Measurements from ENCODE around the gene TULP1. TPM values are rescaled to one million over a fixed set of nuclear protein-coding genes. Genes with fewer than 3 reads are reported as not detected.
A peak's percentile ranks its signal among the peaks of the same experiment; 100 is the strongest.

TULP1 gene
- total and polyA plus RNA-seq, 2 of the 13 experiments (the other 11 are each of a cell fraction or from before 2014, with no cell fraction given): not detected

GRCh38 chr6:35522660-35523658 lies 10.3 kb upstream of the TULP1 start (continued):
- TF ChIP-seq, protein P1, sequence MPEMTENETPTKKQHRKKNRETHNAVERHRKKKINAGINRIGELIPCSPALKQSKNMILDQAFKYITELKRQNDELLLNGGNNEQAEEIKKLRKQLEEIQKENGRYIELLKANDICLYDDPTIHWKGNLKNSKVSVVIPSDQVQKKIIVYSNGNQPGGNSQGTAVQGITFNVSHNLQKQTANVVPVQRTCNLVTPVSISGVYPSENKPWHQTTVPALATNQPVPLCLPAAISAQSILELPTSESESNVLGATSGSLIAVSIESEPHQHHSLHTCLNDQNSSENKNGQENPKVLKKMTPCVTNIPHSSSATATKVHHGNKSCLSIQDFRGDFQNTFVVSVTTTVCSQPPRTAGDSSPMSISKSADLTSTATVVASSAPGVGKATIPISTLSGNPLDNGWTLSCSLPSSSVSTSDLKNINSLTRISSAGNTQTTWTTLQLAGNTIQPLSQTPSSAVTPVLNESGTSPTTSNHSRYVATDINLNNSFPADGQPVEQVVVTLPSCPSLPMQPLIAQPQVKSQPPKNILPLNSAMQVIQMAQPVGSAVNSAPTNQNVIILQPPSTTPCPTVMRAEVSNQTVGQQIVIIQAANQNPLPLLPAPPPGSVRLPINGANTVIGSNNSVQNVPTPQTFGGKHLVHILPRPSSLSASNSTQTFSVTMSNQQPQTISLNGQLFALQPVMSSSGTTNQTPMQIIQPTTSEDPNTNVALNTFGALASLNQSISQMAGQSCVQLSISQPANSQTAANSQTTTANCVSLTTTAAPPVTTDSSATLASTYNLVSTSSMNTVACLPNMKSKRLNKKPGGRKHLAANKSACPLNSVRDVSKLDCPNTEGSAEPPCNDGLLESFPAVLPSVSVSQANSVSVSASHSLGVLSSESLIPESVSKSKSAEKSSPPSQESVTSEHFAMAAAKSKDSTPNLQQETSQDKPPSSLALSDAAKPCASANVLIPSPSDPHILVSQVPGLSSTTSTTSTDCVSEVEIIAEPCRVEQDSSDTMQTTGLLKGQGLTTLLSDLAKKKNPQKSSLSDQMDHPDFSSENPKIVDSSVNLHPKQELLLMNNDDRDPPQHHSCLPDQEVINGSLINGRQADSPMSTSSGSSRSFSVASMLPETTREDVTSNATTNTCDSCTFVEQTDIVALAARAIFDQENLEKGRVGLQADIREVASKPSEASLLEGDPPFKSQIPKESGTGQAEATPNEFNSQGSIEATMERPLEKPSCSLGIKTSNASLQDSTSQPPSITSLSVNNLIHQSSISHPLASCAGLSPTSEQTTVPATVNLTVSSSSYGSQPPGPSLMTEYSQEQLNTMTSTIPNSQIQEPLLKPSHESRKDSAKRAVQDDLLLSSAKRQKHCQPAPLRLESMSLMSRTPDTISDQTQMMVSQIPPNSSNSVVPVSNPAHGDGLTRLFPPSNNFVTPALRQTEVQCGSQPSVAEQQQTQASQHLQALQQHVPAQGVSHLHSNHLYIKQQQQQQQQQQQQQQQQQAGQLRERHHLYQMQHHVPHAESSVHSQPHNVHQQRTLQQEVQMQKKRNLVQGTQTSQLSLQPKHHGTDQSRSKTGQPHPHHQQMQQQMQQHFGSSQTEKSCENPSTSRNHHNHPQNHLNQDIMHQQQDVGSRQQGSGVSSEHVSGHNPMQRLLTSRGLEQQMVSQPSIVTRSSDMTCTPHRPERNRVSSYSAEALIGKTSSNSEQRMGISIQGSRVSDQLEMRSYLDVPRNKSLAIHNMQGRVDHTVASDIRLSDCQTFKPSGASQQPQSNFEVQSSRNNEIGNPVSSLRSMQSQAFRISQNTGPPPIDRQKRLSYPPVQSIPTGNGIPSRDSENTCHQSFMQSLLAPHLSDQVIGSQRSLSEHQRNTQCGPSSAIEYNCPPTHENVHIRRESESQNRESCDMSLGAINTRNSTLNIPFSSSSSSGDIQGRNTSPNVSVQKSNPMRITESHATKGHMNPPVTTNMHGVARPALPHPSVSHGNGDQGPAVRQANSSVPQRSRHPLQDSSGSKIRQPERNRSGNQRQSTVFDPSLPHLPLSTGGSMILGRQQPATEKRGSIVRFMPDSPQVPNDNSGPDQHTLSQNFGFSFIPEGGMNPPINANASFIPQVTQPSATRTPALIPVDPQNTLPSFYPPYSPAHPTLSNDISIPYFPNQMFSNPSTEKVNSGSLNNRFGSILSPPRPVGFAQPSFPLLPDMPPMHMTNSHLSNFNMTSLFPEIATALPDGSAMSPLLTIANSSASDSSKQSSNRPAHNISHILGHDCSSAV (CRISPR knock-in tag; IDR thresholded peaks at IDR 0.05; ENCODE audit: borderline replicate concordance): no peak
- TF ChIP-seq CAMTA2 (CRISPR knock-in tag; IDR thresholded peaks at IDR 0.05; ENCODE audit: borderline replicate concordance) (no peak), ZNF616 (CRISPR knock-in tag; IDR thresholded peaks at IDR 0.05; ENCODE audit: low read depth) (no peak), ZNF572 (CRISPR knock-in tag; IDR thresholded peaks at IDR 0.05) (peak; percentile 79; the same call in 1 of the 2 replicates), MED8 (CRISPR knock-in tag; IDR thresholded peaks at IDR 0.05; ENCODE audit: insufficient replicate concordance) (no peak), NR2F6 (IDR thresholded peaks at IDR 0.05) (no peak), NR2F6 (CRISPR knock-in tag; IDR thresholded peaks at IDR 0.05) (no peak), CHD2 (IDR thresholded peaks at IDR 0.05; ENCODE audit: low read depth, low read length) (no peak), ZSCAN25 (CRISPR knock-in tag; IDR thresholded peaks at IDR 0.05) (no peak), ZKSCAN8 (CRISPR knock-in tag; IDR thresholded peaks at IDR 0.05; ENCODE audit: borderline replicate concordance) (peak; percentile 21; the same call in 1 of the 2 replicates), ZNF17 (CRISPR knock-in tag; IDR thresholded peaks at IDR 0.05) (no peak), RARG (CRISPR knock-in tag; IDR thresholded peaks at IDR 0.05; ENCODE audit: low read depth) (no peak), SALL1 (CRISPR knock-in tag; IDR thresholded peaks at IDR 0.05) (peak; percentile 46; the same call in 1 of the 2 replicates), TAF1 (CRISPR knock-in tag; IDR thresholded peaks at IDR 0.05) (0 out of 2 replicates have a peak, but pooled peaks have one; percentile 10), FOXC1 (CRISPR knock-in tag; IDR thresholded peaks at IDR 0.05; ENCODE audit: borderline replicate concordance) (0 out of 2 replicates have a peak, but pooled peaks have one; percentile 32), ARHGAP35 (CRISPR knock-in tag; IDR thresholded peaks at IDR 0.05; ENCODE audit: borderline replicate concordance) (0 out of 2 replicates have a peak, but pooled peaks have one; percentile 32), FOXO4 (CRISPR knock-in tag; conservative IDR thresholded peaks at IDR 0.05) (no peak)
- TF ChIP-seq, protein P2, sequence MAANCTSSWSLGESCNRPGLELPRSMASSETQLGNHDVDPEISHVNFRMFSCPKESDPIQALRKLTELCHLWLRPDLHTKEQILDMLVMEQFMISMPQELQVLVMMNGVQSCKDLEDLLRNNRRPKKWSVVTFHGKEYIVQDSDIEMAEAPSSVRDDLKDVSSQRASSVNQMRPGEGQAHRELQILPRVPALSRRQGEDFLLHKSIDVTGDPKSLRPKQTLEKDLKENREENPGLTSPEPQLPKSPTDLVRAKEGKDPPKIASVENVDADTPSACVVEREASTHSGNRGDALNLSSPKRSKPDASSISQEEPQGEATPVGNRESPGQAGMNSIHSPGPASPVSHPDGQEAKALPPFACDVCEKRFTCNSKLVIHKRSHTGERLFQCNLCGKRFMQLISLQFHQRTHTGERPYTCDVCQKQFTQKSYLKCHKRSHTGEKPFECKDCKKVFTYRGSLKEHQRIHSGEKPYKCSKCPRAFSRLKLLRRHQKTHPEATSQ (CRISPR knock-in tag; IDR thresholded peaks at IDR 0.05; ENCODE audit: borderline replicate concordance): no peak
